ENCODE data around the gene MAPK9. TPM values are rescaled to one million over a fixed set of nuclear protein-coding genes. Genes with fewer than 3 reads are reported as not detected.

MAPK9 gene
- total RNA-seq, 1 donor from 2014 or later: 42.4 TPM

- ATAC-seq (ENCODE audit: poor library complexity): no peak
- no peak for DNase-seq
- intact Hi-C loops (cut with DNase I): no loop called here
Measured at GRCh38 chr5:180259260-180259611, 32.6 kb downstream of the MAPK9 start.

- DNase-seq: no peak
- no peak for ATAC-seq (ENCODE audit: poor library complexity)
- intact Hi-C loops (cut with DNase I): no loop called here
Measured at GRCh38 chr5:180253036-180253824, 38.7 kb downstream of the MAPK9 start.

DNA sequence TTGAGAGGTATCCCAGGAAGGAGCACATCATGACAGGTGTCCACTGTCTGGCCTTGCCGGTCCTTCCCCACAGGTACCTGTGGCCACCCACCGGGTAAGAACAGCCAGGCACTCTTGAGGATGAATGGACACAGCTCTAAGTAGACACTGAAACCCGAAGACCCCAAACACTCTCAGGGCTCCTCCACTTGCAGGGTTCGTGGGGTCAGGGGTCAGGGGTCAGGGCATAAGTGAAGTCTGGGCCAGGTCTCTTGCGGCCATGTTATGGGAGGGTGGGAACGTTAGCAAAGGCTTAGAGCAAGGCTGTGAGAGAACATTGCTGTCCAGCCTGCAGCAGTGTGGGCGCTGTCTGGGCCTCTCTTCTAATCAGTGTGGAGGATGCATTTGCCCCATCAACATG, 40.0 kb downstream of the MAPK9 start:
- ATAC-seq (ENCODE audit: poor library complexity) (no peak), DNase-seq (no peak)
- intact Hi-C loops (cut with DNase I): no loop called here

DNA sequence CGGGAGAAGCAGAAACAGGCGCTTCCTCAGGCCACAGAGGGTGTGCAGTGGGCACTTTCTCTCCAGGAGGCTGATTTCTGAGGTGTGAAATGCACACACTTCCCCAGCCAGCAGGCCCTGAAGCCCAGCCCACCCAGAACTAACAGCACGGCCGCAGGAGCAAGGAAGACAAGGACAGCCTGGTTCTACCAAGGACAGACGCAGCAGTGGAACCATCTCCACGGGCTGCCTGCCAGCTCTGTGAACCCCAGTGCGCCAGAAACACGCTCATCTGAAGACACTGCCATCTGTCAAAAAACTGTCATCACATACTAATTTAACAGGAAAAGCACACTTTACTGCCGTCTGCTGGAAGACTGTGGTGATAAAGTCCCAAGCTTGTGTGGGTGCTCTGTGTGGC, 40.7 kb downstream of the MAPK9 start:
- DNase-seq (no peak), ATAC-seq (ENCODE audit: poor library complexity) (no peak)
- intact Hi-C loops (cut with DNase I): no loop called here

DNA sequence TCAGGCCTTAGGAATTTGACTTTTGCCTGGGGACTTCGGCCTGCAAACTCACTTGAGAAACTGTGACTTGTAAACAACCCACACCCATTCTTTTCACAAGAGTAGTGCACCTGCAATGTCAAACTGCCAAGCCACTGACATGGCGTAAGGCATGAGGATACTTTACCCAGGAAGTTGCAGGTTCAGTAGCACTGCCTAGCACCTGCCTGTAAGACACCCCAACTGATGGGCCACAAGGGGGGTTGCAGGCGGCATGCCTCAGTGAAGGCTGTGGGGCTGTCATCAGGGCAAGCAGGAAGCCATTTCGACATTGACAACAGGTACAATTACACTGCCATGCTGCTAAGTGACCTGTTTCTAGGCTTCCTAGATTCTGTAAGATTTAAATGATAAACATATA, 41.6 kb downstream of the MAPK9 start:
- no peak for ATAC-seq (ENCODE audit: poor library complexity)
- DNase-seq: no peak
- intact Hi-C loops (cut with DNase I): no loop called here

DNA sequence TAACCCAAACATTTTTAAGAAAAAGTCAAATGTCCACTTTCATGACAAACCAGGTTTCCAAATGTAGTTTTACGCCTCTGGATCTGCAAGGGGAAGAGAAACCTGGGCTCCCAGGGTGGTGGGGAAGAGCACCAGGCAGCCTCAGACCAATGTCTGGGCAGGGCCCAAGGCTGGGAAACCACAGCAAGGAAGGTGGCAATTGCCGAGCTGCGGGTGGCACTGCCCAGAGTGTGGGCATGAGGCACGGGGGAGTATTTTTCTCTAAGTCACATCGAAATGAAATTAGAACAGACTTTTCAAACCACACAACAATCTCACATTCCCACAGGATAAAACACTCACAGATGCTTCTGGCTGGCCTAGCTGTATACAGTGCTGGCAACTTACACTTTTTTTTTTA, 50.3 kb downstream of the MAPK9 start:
- no peak for DNase-seq
- no peak for ATAC-seq (ENCODE audit: poor library complexity)
- intact Hi-C loops (cut with DNase I): no loop called here

GRCh38 chr5:180238631-180239030, 53.3 kb downstream of the MAPK9 start:
- intact Hi-C loops (cut with DNase I): no loop called here
- ATAC-seq (ENCODE audit: poor library complexity) (no peak), DNase-seq (no peak)

DNA sequence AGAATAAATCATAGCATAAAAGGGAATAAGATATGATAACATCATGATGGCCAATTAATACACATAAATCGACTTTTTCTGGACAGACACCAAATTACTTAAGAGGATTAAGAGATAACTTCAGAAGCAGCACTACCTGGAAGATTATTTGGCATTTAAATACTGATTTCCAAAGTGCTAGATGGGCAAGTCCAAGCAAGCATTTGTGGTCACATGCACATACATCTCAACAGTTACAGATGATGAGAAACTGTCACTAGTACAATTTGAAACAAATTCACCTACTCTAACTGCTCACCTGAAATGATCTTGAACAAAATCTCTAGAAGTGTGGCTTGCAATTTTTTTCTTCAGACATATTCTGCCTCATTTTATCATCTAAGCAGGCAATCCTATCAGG, 56.0 kb downstream of the MAPK9 start:
- DNase-seq (no peak), ATAC-seq (ENCODE audit: poor library complexity) (no peak)
- intact Hi-C loops (cut with DNase I): no loop called here

- intact Hi-C loops (cut with DNase I): no loop called here
- ATAC-seq (ENCODE audit: poor library complexity) (no peak), DNase-seq (no peak)
Measured at GRCh38 chr5:180235077-180235476, 56.8 kb downstream of the MAPK9 start.

GRCh38 chr5:180234271-180234670, 57.6 kb downstream of the MAPK9 start:
- DNase-seq (no peak), ATAC-seq (ENCODE audit: poor library complexity) (no peak)
- intact Hi-C loops (cut with DNase I): no loop called here

DNA sequence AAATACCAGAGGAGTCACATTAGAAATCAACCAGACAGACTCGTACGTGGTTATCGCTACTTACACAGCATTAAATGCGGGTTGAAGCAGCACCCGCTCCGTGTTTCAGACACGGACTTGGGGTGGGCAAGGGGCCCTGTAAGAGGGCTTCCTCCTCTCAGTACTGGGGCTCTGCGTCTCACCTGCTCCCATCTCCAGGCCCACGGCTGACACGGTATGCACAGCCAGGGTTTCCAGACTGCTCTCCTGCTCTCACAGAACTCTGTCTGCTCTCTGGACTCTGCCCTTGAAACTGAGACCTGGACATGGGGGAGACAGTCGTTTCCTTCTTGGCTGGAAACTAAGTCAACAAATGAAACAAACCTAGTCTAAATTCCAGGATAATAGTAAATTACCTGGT, 58.2 kb downstream of the MAPK9 start:
- DNase-seq (no peak), ATAC-seq (ENCODE audit: poor library complexity) (no peak)
- intact Hi-C loops (cut with DNase I): no loop called here

- intact Hi-C loops (cut with DNase I): no loop called here
- DNase-seq (no peak), ATAC-seq (ENCODE audit: poor library complexity) (no peak)
Measured at GRCh38 chr5:180230017-180230416, 61.9 kb downstream of the MAPK9 start.

DNA sequence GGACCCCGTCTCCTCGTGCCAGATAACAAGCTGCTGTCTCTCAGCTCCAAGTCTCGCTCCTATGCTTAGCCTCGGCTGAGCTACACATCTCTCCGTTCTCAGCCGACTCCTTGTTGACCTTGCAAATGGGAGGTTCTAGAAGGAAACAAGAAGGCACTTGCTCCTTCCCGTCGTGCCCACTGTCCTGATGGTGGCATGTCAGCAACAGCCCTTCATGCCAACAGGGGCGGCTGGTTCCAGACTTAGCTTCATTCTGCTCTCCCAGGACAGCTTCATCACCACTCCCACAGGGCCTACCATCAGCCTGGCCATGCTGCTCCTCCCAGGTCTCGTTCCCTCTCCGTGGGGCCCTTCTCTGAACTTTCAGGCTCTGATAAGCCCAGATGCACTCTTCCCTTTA, 69.8 kb downstream of the MAPK9 start:
- no peak for ATAC-seq (ENCODE audit: poor library complexity)
- intact Hi-C loops (cut with DNase I): no loop called here
- no peak for DNase-seq

- intact Hi-C loops (cut with DNase I): no loop called here
- ATAC-seq (ENCODE audit: poor library complexity): no peak
Measured at GRCh38 chr5:180217797-180218196, 74.1 kb downstream of the MAPK9 start.

GRCh38 chr5:180216646-180217171, 75.2 kb downstream of the MAPK9 start:
- DNase-seq (no peak), ATAC-seq (ENCODE audit: poor library complexity) (no peak)
- intact Hi-C loops (cut with DNase I): no loop called here

More at GRCh38 chr5:180217797-180218196, 74.1 kb downstream of the MAPK9 start:
- DNase-seq: no peak

- DNase-seq (no peak), ATAC-seq (ENCODE audit: poor library complexity) (no peak)
- intact Hi-C loops (cut with DNase I): no loop called here
Measured at GRCh38 chr5:180215783-180216630, 75.9 kb downstream of the MAPK9 start.

- no peak for DNase-seq
- no peak for ATAC-seq (ENCODE audit: poor library complexity)
- intact Hi-C loops (cut with DNase I): no loop called here
Measured at GRCh38 chr5:180214870-180215770, 76.8 kb downstream of the MAPK9 start.

DNA sequence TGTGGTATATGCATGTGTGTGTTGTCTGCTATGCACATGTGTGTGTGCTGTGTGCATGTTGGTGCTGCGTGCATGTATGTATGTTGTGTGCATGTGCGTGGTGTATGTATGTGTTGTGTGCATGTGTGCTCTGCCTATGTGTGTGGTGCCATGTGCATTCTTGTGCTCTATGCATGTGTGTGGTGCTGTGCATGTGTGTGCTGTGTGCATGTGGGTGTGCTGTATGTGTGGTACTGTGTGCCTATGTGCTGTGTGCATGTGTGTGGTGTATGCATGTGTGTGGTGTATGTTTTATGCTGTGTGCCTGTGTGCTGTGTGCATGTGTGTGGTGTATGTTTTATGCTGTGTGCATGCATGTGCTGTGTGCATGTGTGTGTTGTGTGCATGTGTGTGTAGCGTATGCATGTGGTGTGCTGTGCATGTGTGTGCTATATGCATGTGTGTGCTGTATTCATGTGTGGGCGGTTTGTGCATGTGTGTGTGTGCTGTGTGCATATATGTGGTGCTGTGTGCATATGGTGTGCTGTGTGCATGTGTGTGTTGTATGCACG, 78.2 kb downstream of the MAPK9 start:
- ATAC-seq (ENCODE audit: poor library complexity) (no peak), DNase-seq (no peak)
- intact Hi-C loops (cut with DNase I): no loop called here

DNA sequence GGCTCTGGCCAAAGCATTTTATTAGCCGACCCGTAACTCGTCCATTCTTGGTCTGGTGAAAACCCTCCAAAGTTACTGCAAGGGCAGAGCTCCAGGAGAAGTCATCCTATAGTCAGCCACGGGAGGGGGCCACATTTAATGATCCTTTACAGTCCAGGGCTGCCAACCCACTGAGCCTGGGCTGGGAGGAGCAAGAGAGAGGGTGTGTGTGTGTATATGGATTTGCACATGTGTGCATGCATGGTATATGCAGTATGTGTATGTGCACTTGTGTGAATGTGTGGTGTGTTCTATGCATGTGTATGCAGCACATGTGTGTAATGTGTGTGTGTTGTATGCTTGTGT, 78.7 kb downstream of the MAPK9 start:
- DNase-seq (no peak), ATAC-seq (ENCODE audit: poor library complexity) (no peak)
- intact Hi-C loops (cut with DNase I): no loop called here

Measured in Right ventricle myocardium superior (tissue), 1 donor.